HepG2 (cell line): ENCODE data around the gene PEX14. TPM values are rescaled to one million over a fixed set of nuclear protein-coding genes. Genes with fewer than 3 reads are reported as not detected.

ENCODE experiments used
- ATAC-seq: fragments of 200-7000 bp; cut with Tn5 transposase; 3 replicates; pipeline ENCODE4 v1.9.1; 2020; ENCODE audit warnings: mild to moderate bottlenecking, moderate library complexity
- BruUV-seq: library from RNA; stranded (reverse); fragments of 400-500 nt; replicated peaks from 2 replicates; lab custom pipeline; 2021; lab: Mats Ljungman, UMichigan
- CTCF ChIA-PET: fragments of 300-600 bp; formaldehyde crosslinking; extraction: SDS; loops from one replicate; lab custom pipeline; 2021; ENCODE audit warnings: low total read pairs, inconsistent platforms, low intra/inter-chr PET ratio; lab: Yijun Ruan, JAX
- POLR2A ChIA-PET: fragments of 350-600 bp; sonication (Branson Sonifier 250); formaldehyde crosslinking; loops from one replicate; lab custom pipeline; 2020; ENCODE audit warnings: antibody characterized with exemption, inconsistent platforms; lab: Yijun Ruan, JAX
- DNase-seq: peaks from one replicate; pipeline ENCODE4 v3.0.0-alpha.2; 2015; ENCODE audit warnings: low spot score
- FAIRE-seq: peaks from 3 replicates; lab custom pipeline; 2011; peaks lifted over from hg19 to GRCh38; lab: Jason Lieb, UNC
- H2AFZ ChIP-seq: one replicate; pipeline ENCODE4 v1.6.1; 2011; ENCODE audit warnings: low read length, inconsistent platforms
- H3K27ac ChIP-seq: fragments of 300-600 bp; 3 replicates; pipeline ENCODE4 v1.8.0; 2011; ENCODE audit warnings: mixed run types, mild to moderate bottlenecking, mixed read lengths, low read length, inconsistent platforms; ENCODE audit not compliant: insufficient read depth; ENCODE audit errors: extremely low read length
- H3K27me3 ChIP-seq, 2 experiments: fragments of 200-600 bp in 1 of 2; 2 replicates in 1 of 2; 3 replicates in 1 of 2; pipeline versions ENCODE4 v1.6.0 to v1.8.0; 2011; ENCODE audit warnings: low read length in 2 of 2, mild to moderate bottlenecking in 2 of 2, moderate library complexity in 2 of 2, inconsistent platforms in 1 of 2; ENCODE audit not compliant: insufficient read depth in 2 of 2, control insufficient read depth in 1 of 2
- H3K36me3 ChIP-seq, 2 experiments: fragments of 200-600 bp in 1 of 2; replicated peaks in 1 of 2; 2 replicates in 1 of 2; 3 replicates in 1 of 2; pipeline versions ENCODE4 v1.5.1 to v1.8.0; 2011; ENCODE audit warnings: low read length in 2 of 2, inconsistent platforms in 1 of 2; ENCODE audit not compliant: insufficient read depth in 2 of 2, control insufficient read depth in 1 of 2
- H3K4me1 ChIP-seq: 2 replicates; pipeline ENCODE4 v1.5.1; 2012; ENCODE audit warnings: low read length, inconsistent platforms; ENCODE audit not compliant: insufficient read depth
- H3K4me2 ChIP-seq: 2 replicates; pipeline ENCODE4 v1.6.0; 2011; ENCODE audit warnings: low read depth, low read length, inconsistent platforms
- H3K4me3 ChIP-seq, 3 experiments: fragments of 200-600 bp in 1 of 3; sonication (generic), shearing (Covaris generic) in 1 of 3; replicated peaks in 1 of 3; 2 replicates each; pipeline ENCODE4 v1.5.1; 2011 to 2016; ENCODE audit warnings: low read length in 3 of 3, inconsistent platforms in 2 of 3, low read depth in 2 of 3, mild to moderate bottlenecking in 2 of 3, control low read depth in 1 of 3, mixed read lengths in 1 of 3; ENCODE audit not compliant: insufficient read depth in 1 of 3
- H3K79me2 ChIP-seq: one replicate; pipeline ENCODE4 v1.6.1; 2011; ENCODE audit warnings: low read length, inconsistent platforms; ENCODE audit not compliant: insufficient read depth
- H3K9ac ChIP-seq: 2 replicates; pipeline ENCODE4 v1.6.0; 2011; ENCODE audit warnings: mild to moderate bottlenecking, low read depth, low read length, inconsistent platforms; ENCODE audit not compliant: insufficient read depth
- H3K9me3 ChIP-seq: 2 replicates; pipeline ENCODE4 v1.5.1; 2012; ENCODE audit warnings: mild to moderate bottlenecking, low read length
- H4K20me1 ChIP-seq: 2 replicates; pipeline ENCODE4 v1.6.0; 2011; ENCODE audit warnings: inconsistent platforms, mild to moderate bottlenecking, low read length, moderate library complexity; ENCODE audit not compliant: insufficient read depth
- MBD4 ChIP-seq: IDR thresholded peaks from 2 replicates; pipeline ENCODE4 v1.6.1; 2012; ENCODE audit warnings: low read length, inconsistent platforms, borderline replicate concordance
- SAP130 ChIP-seq: IDR thresholded peaks from 2 replicates; pipeline ENCODE4 v1.6.1; 2016; ENCODE audit warnings: low read depth
- SOX13 ChIP-seq, 3 experiments: fragments of 450-650 bp in 1 of 3; sonication (generic) in 1 of 3; formaldehyde crosslinking in 1 of 3; IDR thresholded peaks in 2 of 3; conservative IDR thresholded peaks in 1 of 3; 2 replicates each; pipeline versions ENCODE4 v1.5.0 to v1.6.1; 2016 to 2020; ENCODE audit warnings: antibody characterized with exemption in 1 of 3, mild to moderate bottlenecking in 1 of 3, missing compliant biosample characterization in 1 of 3, missing genetic modification reagents in 1 of 3, moderate library complexity in 1 of 3
- SP1 ChIP-seq, 2 experiments: fragments of 450-650 bp in 1 of 2; sonication (generic) in 1 of 2; formaldehyde crosslinking in 1 of 2; IDR thresholded peaks; 2 replicates each; pipeline versions ENCODE4 v1.4.0 to v1.6.1; 2016 to 2020; ENCODE audit warnings: missing genetic modification reagents in 1 of 2
- TFDP1 ChIP-seq: IDR thresholded peaks from 2 replicates; pipeline ENCODE4 v1.6.1; 2016; ENCODE audit warnings: missing compliant biosample characterization, missing genetic modification reagents, borderline replicate concordance
- ZBTB38 ChIP-seq: sonication (generic); formaldehyde crosslinking; IDR thresholded peaks from 2 replicates; pipeline ENCODE4 v1.5.1; 2020; ENCODE audit warnings: mild to moderate bottlenecking, missing genetic modification reagents
- ZBTB43 ChIP-seq: sonication (generic); formaldehyde crosslinking; conservative IDR thresholded peaks from 2 replicates; pipeline ENCODE4 v1.4.0; 2020; ENCODE audit warnings: missing genetic modification reagents
- ZFP91 ChIP-seq: sonication (generic); formaldehyde crosslinking; IDR thresholded peaks from 2 replicates; pipeline ENCODE4 v1.9.0; 2022; ENCODE audit warnings: missing genetic modification reagents, mild to moderate bottlenecking, borderline replicate concordance
- ZNF484 ChIP-seq: sonication (generic); formaldehyde crosslinking; IDR thresholded peaks from 2 replicates; pipeline ENCODE4 v1.5.1; 2020; ENCODE audit warnings: mild to moderate bottlenecking, low read depth, missing genetic modification reagents, borderline replicate concordance
- ZNF788 ChIP-seq: sonication (generic); formaldehyde crosslinking; IDR thresholded peaks from 2 replicates; pipeline ENCODE4 v1.5.0; 2020; ENCODE audit warnings: mild to moderate bottlenecking, missing genetic modification reagents, borderline replicate concordance
- WGBS: methylation state at CpG from one replicate; pipeline ENCODE4 v1.1.6; 2017; ENCODE audit warnings: low lambda C conversion rate; 5-methylcytosine and 5-hydroxymethylcytosine counted together
- in situ Hi-C: cut with HindIII; loops from 2 replicates; pipeline ENCODE4 v1.10.0; 2017; ENCODE audit warnings: low pct_unique_long_range_greater_than_20kb; ENCODE audit not compliant: extremely low pct_ligation_motif_present
- intact Hi-C: fragments of 100-400 bp; cut with micrococcal nuclease; formaldehyde crosslinking; loops from one replicate; pipeline ENCODE4 v1.10.0; 2022; ENCODE audit not compliant: unreplicated experiment
- polyA plus RNA-seq, 8 experiments: library from polyadenylated mRNA; depleted of rRNA in 3 of 8; stranded (reverse) in 7 of 8; unstranded in 1 of 8; fragments of >200 nt; fragmentation: Illumina TruSeq in 4 of 8; extraction: Trizol in 4 of 8; gene quantifications; 2 replicates each; pipeline versions ENCODE4 v1.2.1 to v1.2.3, GENCODE V29; 2011 to 2016; ENCODE audit warnings: low read depth in 4 of 8, missing spikeins in 1 of 8, mixed read lengths in 1 of 8; ENCODE audit not compliant: insufficient read depth in 1 of 8
- total RNA-seq, 5 experiments: library from RNA; depleted of rRNA; stranded (reverse); fragments of >200 nt; fragmentation: Illumina TruSeq; extraction: Trizol; gene quantifications; 2 replicates each; pipeline ENCODE4 v1.2.3, GENCODE V29; 2016; ENCODE audit warnings: low read depth in 1 of 5
- TF ChIP-seq, protein P1 (sequence below): sonication (generic); formaldehyde crosslinking; IDR thresholded peaks from 2 replicates; pipeline ENCODE4 v1.5.0; 2020; ENCODE audit warnings: missing genetic modification reagents
- TF ChIP-seq, protein P2 (sequence below): sonication (generic); formaldehyde crosslinking; IDR thresholded peaks from 2 replicates; pipeline ENCODE4 v1.5.0; 2020; ENCODE audit warnings: mild to moderate bottlenecking, missing genetic modification reagents

The PEX14 gene
- total and polyA plus RNA-seq, 2 of the 13 experiments (the other 11 are each of a cell fraction or from before 2014, with no cell fraction given): 6.5 to 9.9 TPM

DNA sequence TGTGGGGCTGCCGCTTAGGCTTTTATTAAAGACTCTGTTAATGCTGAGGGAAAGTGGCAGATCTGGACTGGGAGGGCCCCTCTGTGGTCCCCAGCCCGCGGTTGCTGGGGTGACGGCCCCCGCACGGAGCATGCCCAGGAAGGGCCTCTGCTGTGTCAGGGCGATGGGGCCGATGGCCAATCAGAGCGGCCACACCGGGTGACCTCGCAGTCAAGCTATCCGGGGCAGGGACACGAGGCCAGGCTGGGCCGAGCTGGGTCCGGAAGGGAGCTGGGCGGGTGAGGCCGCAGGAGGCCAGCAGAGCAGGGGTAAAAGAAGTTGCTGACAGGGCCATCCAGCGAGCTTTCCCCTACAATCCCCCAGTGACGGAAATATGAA, 176.6 kb downstream of the PEX14 start (continued):
- TF ChIP-seq, protein P1, sequence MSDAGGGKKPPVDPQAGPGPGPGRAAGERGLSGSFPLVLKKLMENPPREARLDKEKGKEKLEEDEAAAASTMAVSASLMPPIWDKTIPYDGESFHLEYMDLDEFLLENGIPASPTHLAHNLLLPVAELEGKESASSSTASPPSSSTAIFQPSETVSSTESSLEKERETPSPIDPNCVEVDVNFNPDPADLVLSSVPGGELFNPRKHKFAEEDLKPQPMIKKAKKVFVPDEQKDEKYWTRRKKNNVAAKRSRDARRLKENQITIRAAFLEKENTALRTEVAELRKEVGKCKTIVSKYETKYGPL (CRISPR knock-in tag): no peak
- TF ChIP-seq, protein P2, sequence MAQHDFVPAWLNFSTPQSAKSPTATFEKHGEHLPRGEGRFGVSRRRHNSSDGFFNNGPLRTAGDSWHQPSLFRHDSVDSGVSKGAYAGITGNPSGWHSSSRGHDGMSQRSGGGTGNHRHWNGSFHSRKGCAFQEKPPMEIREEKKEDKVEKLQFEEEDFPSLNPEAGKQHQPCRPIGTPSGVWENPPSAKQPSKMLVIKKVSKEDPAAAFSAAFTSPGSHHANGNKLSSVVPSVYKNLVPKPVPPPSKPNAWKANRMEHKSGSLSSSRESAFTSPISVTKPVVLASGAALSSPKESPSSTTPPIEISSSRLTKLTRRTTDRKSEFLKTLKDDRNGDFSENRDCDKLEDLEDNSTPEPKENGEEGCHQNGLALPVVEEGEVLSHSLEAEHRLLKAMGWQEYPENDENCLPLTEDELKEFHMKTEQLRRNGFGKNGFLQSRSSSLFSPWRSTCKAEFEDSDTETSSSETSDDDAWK: no peak

GRCh38 chr1:10651793-10652192, 177.0 kb downstream of the PEX14 start:
- no peak overlapping the region for H2AFZ ChIP-seq
- 3% methylated on average over 3 of the region's 11 CpGs for WGBS
- CTCF ChIA-PET: no interaction called here
- no peak overlapping the region for H3K9ac ChIP-seq
- intact Hi-C loops (no loop called here), in situ Hi-C loops (no loop called here)
- H3K9me3 ChIP-seq: no peaks in the 10 kb centered on the region
- BruUV-seq: no TSS peak
- H4K20me1 ChIP-seq: no peaks in the 10 kb centered on the region
- no peak for DNase-seq
- H3K4me3 ChIP-seq: no peak overlapping the region
- H3K79me2 ChIP-seq: no peaks in the 10 kb centered on the region
- FAIRE-seq: no peak
- H3K4me1 ChIP-seq: no peaks in the 10 kb centered on the region
- ATAC-seq: no peak
- no peak overlapping the region for H3K4me2 ChIP-seq
- no peaks in the 10 kb centered on the region for H3K36me3 ChIP-seq
- no peaks in the 10 kb centered on the region for H3K27me3 ChIP-seq
- POLR2A ChIA-PET: no interaction called here
- TF ChIP-seq ZFP91 (0 out of 2 replicates have a peak, but pooled peaks have one; percentile 24), ZBTB43 (CRISPR knock-in tag) (no peak), SP1 (IDR thresholded peaks at IDR 0.05) (no peak), SP1 (CRISPR knock-in tag; IDR thresholded peaks at IDR 0.05) (0 out of 2 replicates have a peak, but pooled peaks have one; percentile 29), MBD4 (no peak), ZNF788 (no peak), TFDP1 (no peak), ZNF484 (CRISPR knock-in tag) (no peak), SOX13 (IDR thresholded peaks at IDR 0.05) (no peak), SOX13 (CRISPR knock-in tag; conservative IDR thresholded peaks at IDR 0.05 in 1 of 2, IDR thresholded peaks at IDR 0.05 in 1 of 2) (no peak), SAP130 (CRISPR knock-in tag) (0 out of 2 replicates have a peak, but pooled peaks have one; percentile 1), ZBTB38 (CRISPR knock-in tag) (peak; percentile 11; the same call in 1 of the 2 replicates)
- TF ChIP-seq, all 625 proteins: peak for 4
- no peak overlapping the region for H3K27ac ChIP-seq
